GM12865 (cell line): ENCODE data around the gene PAX9.
A peak's percentile ranks its signal among the peaks of the same experiment; 100 is the strongest.

ENCODE experiments used
- DNase-seq: peaks from one replicate; pipeline ENCODE4 v3.0.0; 2010; ENCODE audit warnings: low read depth
- H3K4me3 ChIP-seq: 2 replicates; pipeline ENCODE4 v1.5.1; 2011; ENCODE audit warnings: mild to moderate bottlenecking, low read depth, low read length, control low read depth
- CTCF ChIP-seq: IDR thresholded peaks from 2 replicates; pipeline ENCODE4 v1.5.1; 2011; ENCODE audit warnings: low read length, control low read depth, low read depth, inconsistent platforms; ENCODE audit not compliant: insufficient read depth; ENCODE audit errors: missing control alignments

The PAX9 gene

DNA sequence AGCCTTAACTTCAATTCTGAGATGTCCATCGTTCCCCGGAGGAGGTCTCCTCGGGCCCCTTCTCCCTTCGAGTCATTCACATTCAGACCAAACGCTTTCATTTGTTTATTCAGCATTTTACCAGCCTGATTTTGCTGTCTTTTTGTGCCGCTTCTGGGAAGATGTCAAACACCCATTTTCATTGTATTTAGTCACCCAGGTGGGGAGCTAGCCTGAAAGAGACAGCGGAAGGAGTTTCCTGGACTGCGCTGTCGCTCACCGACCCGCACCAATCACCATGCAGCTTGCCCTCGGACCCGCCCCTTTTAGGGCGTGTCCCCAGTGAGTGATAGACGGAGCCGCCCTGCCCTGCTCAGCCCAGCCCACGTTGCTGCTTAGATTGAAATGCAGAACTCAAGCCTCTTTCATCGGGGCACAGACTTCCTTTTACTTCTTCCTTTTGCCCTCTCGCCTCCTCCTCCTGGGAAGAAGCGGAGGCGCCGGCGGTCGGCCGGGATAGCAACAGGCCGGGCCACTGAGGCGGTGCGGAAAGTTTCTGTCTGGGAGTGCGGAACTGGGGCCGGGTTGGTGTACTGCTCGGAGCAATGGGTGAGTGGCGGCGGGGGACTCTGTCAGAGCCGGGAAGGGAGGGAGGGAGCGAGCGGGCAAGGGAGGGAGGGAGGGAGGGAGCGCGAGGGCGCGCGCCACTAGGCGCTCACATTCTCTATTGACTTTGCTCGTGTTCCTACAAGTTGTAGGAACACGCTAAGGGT lies at the start of gene PAX9:
TSS of gene PAX9 (plus strand) at position 355 of the 752 bp plus-strand sequence. CDS start at position 585, 230 bp downstream.
- peak; percentile 59 for DNase-seq
- no peak within 1 kb of the TSS for H3K4me3 ChIP-seq
- TF ChIP-seq CTCF = no peak

DNA sequence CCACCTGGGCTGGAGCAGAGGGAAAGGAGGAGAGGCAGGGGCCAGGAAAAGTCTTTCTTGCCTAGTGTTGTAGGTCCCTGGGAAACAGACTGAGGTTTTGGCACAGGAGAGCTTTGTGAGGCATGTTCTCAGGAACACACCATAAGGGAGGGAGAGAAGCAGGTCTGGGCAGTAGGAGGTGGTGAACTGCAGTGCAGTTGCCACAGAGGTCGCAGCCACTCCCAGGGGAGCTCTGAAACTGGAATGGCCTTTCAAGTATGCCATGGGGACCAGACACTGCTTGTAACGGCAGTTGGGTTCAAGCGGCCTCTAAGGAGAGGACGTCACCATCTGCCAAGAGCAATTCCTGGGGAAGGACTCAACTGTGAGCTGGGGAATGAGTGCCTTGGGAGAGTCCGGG lies 43.8 kb upstream of the PAX9 start:
- H3K4me3 ChIP-seq = no peak overlapping the region
- DNase-seq = no peak
- TF ChIP-seq CTCF = no peak

GRCh38 chr14:36618641-36619040 lies 43.0 kb upstream of the PAX9 start:
- TF ChIP-seq CTCF = no peak
- no peak for DNase-seq

GRCh38 chr14:36619131-36619530 lies 42.5 kb upstream of the PAX9 start:
- H3K4me3 ChIP-seq = no peak overlapping the region
- DNase-seq = no peak
- no peak for TF ChIP-seq CTCF

More at GRCh38 chr14:36618641-36619040, 43.0 kb upstream of the PAX9 start:
- no peak overlapping the region for H3K4me3 ChIP-seq

DNA sequence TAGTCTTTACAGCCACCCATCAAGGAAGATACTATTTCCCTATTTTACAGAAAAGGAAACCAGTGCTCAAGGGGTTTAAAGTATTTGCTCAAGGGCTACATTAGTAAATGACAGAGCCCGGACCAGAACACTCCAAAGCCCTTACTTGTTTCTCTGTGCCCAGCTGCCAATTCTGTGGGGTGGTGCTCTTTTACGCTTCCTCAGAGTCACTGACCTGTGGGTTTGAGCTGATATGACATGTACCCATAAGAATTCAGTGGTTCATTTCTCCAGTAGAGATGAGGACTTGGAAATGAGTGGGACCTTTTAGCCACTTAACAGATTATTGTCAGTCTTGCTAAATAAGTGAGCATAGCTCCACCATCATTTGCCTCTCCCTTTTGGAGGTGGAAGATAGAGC lies 41.8 kb upstream of the PAX9 start:
- no peak for DNase-seq
- no peak for TF ChIP-seq CTCF
- H3K4me3 ChIP-seq = no peak overlapping the region

DNA sequence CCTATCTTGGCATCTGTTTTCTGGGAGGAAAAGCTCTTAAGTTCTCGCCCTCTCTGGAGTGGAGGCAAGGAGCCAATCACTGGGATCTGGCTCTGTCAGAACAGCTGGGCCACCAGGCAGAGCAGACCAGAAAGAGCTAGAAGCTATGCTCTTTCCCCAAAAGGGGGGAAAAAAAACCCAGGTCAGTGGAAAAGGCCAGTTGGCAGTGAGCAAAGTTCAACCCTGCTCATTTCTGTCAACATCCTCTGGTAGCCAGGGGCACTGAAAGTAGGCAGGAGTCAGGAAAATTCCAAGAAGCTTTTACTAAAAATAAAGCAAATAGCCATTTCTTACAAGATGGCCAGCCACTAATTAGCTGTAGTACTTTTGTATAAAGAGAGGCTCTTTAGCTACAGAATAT lies 36.6 kb upstream of the PAX9 start:
- no peak for TF ChIP-seq CTCF
- H3K4me3 ChIP-seq = no peak overlapping the region
- no peak for DNase-seq

GRCh38 chr14:36625436-36625835 lies 36.2 kb upstream of the PAX9 start:
- no peak for TF ChIP-seq CTCF
- no peak for DNase-seq
- no peak overlapping the region for H3K4me3 ChIP-seq
